Neural crest cell (in vitro differentiated cells): ENCODE results near the gene WDR89. TPM values are rescaled to one million over a fixed set of nuclear protein-coding genes. Genes with fewer than 3 reads are reported as not detected.

ENCODE experiments used
- DNase-seq: peaks from one replicate; pipeline ENCODE4 v3.0.0; 2021; ENCODE audit warnings: low read depth, mixed read lengths, low spot score
- H3K27ac Mint-ChIP-seq: one replicate; pipeline ENCODE4 v1.8.0; 2021; ENCODE audit warnings: mild to moderate bottlenecking, mixed read lengths; ENCODE audit not compliant: unreplicated experiment
- H3K27me3 Mint-ChIP-seq: 2 replicates; pipeline ENCODE4 v1.8.0; 2021; ENCODE audit warnings: low read depth, mild to moderate bottlenecking, mixed read lengths
- H3K36me3 Mint-ChIP-seq: 2 replicates; pipeline ENCODE4 v1.8.0; 2021; ENCODE audit warnings: low read depth, mild to moderate bottlenecking, mixed read lengths
- H3K4me1 Mint-ChIP-seq: 2 replicates; pipeline ENCODE4 v1.8.0; 2021; ENCODE audit warnings: mixed read lengths
- H3K4me3 Mint-ChIP-seq: one replicate; pipeline ENCODE4 v1.8.0; 2021; ENCODE audit warnings: mild to moderate bottlenecking, mixed read lengths
- H3K9me3 Mint-ChIP-seq: 2 replicates; pipeline ENCODE4 v1.8.0; 2021; ENCODE audit warnings: mixed read lengths
- total RNA-seq: library from RNA; stranded (reverse); gene quantifications from 2 replicates; pipeline ENCODE4 v1.2.1, GENCODE V29; 2021
- TF ChIP-seq, protein P1 (sequence below): fragments of 200-600 bp; sonication (generic); conservative IDR thresholded peaks from 2 replicates; pipeline ENCODE4 v1.5.0; 2021; ENCODE audit warnings: antibody characterized with exemption, mild to moderate bottlenecking

The WDR89 gene
- total RNA-seq, 1 donor from 2014 or later, result 23.6 TPM

DNA sequence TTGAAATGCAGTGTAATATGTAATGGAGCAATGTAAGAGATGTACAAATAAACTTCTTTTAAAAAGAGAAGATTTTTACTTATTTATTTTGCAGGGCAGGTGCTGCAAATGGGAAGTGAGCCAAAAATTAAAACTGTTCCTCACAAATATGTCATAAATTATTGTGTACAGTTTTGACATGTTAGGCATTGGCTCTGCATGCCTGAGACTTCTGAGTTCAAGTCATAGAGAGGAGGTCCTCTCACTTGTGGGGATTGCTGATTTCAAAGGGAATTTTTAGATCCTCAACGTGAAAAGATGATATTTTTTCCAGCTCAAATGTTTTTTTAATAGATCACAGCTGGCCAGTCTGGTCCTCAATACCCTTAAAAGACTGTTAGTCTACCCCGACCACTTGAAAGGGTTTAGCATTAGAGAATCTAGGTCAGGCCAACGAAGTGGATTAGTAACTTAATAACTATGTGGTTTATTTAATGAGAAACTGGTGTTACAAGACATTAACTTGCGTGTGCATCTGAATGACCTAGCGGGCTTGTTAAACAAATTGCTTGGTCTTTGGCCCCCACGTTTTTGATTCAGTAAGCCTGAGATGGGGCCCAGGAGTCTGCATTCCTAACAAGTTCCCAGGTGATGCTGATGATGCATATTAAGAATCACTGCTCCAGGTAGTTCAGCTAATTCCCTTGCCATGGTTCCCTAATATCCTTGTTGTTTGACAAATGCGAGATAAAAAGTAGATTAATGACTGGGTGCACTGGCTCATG, 30.9 kb upstream of the WDR89 start:
- DNase-seq, result no peak
- Mint-ChIP-seq H3K27ac (no peak overlapping the region), H3K9me3 (no peaks in the 10 kb centered on the region), H3K36me3 (peaks cover 2% of the 10 kb centered on the region), H3K27me3 (no peaks in the 10 kb centered on the region), H3K4me3 (no peak overlapping the region), H3K4me1 (no peaks in the 10 kb centered on the region)
- TF ChIP-seq, protein P1, sequence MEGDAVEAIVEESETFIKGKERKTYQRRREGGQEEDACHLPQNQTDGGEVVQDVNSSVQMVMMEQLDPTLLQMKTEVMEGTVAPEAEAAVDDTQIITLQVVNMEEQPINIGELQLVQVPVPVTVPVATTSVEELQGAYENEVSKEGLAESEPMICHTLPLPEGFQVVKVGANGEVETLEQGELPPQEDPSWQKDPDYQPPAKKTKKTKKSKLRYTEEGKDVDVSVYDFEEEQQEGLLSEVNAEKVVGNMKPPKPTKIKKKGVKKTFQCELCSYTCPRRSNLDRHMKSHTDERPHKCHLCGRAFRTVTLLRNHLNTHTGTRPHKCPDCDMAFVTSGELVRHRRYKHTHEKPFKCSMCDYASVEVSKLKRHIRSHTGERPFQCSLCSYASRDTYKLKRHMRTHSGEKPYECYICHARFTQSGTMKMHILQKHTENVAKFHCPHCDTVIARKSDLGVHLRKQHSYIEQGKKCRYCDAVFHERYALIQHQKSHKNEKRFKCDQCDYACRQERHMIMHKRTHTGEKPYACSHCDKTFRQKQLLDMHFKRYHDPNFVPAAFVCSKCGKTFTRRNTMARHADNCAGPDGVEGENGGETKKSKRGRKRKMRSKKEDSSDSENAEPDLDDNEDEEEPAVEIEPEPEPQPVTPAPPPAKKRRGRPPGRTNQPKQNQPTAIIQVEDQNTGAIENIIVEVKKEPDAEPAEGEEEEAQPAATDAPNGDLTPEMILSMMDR, result no peak

DNA sequence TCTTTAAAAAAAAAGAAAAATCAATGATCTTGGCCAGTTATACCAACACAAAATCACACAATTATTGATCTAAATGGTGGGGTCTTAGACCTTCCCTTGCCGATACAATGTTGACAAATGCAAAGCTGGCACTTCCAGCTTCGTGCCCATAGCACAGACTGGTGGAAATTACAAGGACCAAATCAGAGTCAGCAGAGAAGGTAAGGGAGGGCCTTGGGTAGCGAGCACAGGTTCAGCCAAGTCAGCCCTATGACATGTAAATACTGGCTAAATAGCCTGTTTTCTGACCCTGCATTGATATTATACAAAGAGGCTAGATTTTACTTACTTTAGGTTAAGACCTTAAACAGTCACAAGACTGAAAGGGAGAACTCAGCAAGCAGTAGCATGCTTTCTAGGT, 30.3 kb upstream of the WDR89 start:
- no peaks in the 10 kb centered on the region for H3K4me1 Mint-ChIP-seq
- H3K27ac Mint-ChIP-seq, result no peak overlapping the region
- peaks cover 2% of the 10 kb centered on the region for H3K36me3 Mint-ChIP-seq
- no peaks in the 10 kb centered on the region for H3K9me3 Mint-ChIP-seq
- H3K4me3 Mint-ChIP-seq, result no peak overlapping the region
- H3K27me3 Mint-ChIP-seq, result no peaks in the 10 kb centered on the region
- DNase-seq, result no peak
- TF ChIP-seq, protein P1, result no peak

DNA sequence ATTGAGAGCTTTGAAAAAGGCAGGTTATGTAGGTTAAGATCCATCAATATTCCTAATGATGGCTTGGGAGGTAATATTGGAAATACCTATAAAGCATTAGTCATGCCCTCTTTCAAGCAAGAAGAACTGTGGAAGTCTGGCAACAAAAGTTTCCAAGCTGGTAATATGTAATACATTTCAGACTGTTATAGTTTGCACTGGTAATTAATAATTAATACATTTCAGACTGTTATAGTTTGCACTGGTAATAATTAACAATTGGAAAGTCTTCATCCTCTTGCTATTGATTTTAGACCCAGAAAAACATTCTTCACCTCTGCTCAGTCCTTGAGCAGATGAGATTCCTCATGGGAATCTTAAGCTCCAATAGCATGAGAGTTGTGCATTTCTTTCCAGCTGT, 29.0 kb upstream of the WDR89 start:
- no peak overlapping the region for H3K4me3 Mint-ChIP-seq
- no peaks in the 10 kb centered on the region for H3K9me3 Mint-ChIP-seq
- DNase-seq, result no peak
- no peaks in the 10 kb centered on the region for H3K4me1 Mint-ChIP-seq
- TF ChIP-seq, protein P1, result no peak
- no peaks in the 10 kb centered on the region for H3K27me3 Mint-ChIP-seq
- H3K36me3 Mint-ChIP-seq, result no peaks in the 10 kb centered on the region
- H3K27ac Mint-ChIP-seq, result no peak overlapping the region

DNA sequence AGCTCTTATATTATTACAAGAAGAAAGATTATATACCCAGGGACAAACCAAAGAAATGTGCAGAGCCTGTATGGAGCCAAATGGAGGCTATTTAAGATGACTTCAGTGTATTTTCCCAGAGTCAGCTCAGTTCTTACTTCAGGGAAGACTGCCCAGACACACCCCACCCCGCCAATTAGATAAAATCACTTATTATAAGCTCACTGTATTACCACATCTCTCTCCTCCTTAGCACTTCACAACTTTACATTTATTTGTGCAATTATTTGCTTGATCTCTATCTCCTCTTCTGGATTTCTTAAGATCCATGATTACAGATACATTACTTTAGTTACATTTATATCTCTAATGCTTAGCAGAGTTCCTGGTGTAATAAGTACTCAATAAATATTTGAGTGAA, 24.7 kb upstream of the WDR89 start:
- TF ChIP-seq, protein P1, result no peak
- DNase-seq, result no peak
- Mint-ChIP-seq H3K36me3 (no peaks in the 10 kb centered on the region), H3K9me3 (no peaks in the 10 kb centered on the region), H3K4me3 (no peak overlapping the region), H3K4me1 (no peaks in the 10 kb centered on the region), H3K27me3 (no peaks in the 10 kb centered on the region), H3K27ac (no peak overlapping the region)

DNA sequence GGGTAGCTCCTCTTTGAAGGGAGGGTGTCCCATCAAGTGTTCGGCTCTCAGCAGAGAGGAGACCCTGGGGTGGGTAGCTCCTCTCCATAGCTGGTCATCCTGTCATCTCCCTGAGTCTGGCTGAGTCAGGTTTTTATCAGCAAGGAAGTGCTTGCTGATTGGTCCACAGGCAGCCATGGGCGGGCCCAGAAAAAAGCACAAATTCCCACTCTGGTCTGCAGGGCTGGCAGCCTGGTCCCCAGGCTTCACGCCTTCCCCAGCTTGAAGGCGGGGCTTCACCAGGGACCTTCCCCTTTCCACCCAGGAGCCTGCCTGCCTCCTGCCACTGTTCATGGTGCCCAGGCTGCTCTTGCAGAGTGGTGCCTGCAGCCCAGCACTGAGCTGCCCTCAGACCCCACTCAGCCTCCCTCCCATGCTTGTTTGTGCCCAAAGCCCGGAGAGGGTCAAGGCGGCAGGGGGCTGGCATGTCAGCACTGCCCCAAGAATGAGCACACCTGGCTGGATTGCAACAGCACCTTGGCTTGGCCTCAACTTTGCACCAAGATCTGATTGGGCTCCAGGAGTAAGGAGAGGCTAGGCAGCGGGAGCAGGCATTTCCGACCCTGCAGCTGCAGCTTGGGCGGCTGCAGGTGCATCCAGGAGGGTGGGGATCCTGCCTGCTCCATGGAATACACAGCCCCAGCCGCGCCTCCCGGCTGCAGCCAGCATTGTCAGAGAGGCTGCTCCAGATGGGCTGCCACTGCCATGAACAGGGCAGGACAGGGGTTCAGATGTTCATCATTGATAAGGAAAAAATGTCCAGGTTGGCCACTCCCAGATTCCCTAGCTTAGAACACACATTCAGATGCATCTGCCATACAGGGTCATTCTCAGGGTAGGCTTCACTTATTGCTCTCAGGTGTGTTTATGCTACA, 22.0 kb upstream of the WDR89 start:
- TF ChIP-seq, protein P1, result no peak
- H3K4me1 Mint-ChIP-seq, result peaks cover 13% of the 10 kb centered on the region
- no peak for DNase-seq
- H3K27ac Mint-ChIP-seq, result no peak overlapping the region
- no peaks in the 10 kb centered on the region for H3K36me3 Mint-ChIP-seq
- no peaks in the 10 kb centered on the region for H3K9me3 Mint-ChIP-seq
- H3K4me3 Mint-ChIP-seq, result no peak overlapping the region
- H3K27me3 Mint-ChIP-seq, result no peaks in the 10 kb centered on the region
